HG03378 (cell line): ENCODE measurements around the gene ARTN.

Source experiments
- ATAC-seq: cut with Tn5 transposase; IDR thresholded peaks from one replicate; pipeline ENCODE4 v1.9.1; 2021; ENCODE audit warnings: mild to moderate bottlenecking, moderate library complexity; ENCODE audit not compliant: unreplicated experiment

The ARTN gene

GRCh38 chr1:43983253-43983899, 49.8 kb downstream of the ARTN start:
- no peak for ATAC-seq

GRCh38 chr1:43984855-43985254, 51.3 kb downstream of the ARTN start:
- no peak for ATAC-seq

- ATAC-seq = no peak
Observed at GRCh38 chr1:43985984-43986595, 52.5 kb downstream of the ARTN start.

- no peak for ATAC-seq
Observed at GRCh38 chr1:43986712-43987111, 53.1 kb downstream of the ARTN start.
